Panc1 (cell line): ENCODE measurements around the gene DPH3.

Experiments used
- CTCF ChIP-seq: fragments of 450-650 bp; IDR thresholded peaks from 2 replicates; pipeline ENCODE4 v1.5.1; 2017; ENCODE audit warnings: mild to moderate bottlenecking
- POLR2AphosphoS5 ChIP-seq: IDR thresholded peaks from 2 replicates; pipeline ENCODE4 v1.6.1; 2012; ENCODE audit warnings: mild to moderate bottlenecking, low read depth, low read length, moderate library complexity
- REST ChIP-seq, 2 experiments: IDR thresholded peaks; 2 replicates each; pipeline ENCODE4 v1.6.1; 2011 to 2012; ENCODE audit warnings: low read depth in 2 of 2, control low read depth in 1 of 2, low read length in 1 of 2, mild to moderate bottlenecking in 1 of 2, moderate library complexity in 1 of 2; ENCODE audit not compliant: insufficient read depth in 1 of 2
- SIN3A ChIP-seq: IDR thresholded peaks from 2 replicates; pipeline ENCODE4 v1.6.1; 2012; ENCODE audit warnings: low read depth, mild to moderate bottlenecking, low read length, moderate library complexity, borderline replicate concordance; ENCODE audit not compliant: insufficient read depth

- TF ChIP-seq CTCF (no peak), SIN3A (no peak), POLR2AphosphoS5 (no peak), REST (IDR thresholded peaks at IDR 0.05; ENCODE audit: insufficient read depth in 1 of 2, low read depth in 2 of 2, low read length in 1 of 2) (no peak)
These were observed 7.4 kb downstream of the DPH3 start for GRCh38 chr3:16257309-16257708.
